ENCODE data around the gene HTR5A.

DNA sequence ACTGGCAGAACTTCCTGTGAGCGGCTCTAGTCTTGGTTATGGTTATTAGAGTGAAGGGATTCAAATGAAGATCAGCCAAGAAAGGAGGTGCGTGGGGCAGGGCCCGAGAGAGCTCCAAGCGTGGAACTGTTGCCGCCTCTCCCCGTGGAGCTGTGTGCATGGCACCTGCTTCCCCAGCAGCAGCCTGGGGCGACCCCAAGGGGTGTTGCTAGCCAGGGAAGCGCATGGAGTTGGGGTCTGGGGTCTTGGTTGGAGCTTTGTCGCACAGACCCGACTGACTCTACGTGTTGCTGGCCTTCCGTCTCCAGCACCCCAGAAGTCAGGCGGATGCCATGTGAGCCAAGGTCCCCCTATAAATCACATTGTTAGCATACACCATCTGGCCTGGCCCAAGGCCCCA lies 61.0 kb downstream of the HTR5A start:
- TF ChIP-seq ESRRA (IDR thresholded peaks at IDR 0.05; ENCODE audit: low read length): no peak
- TF ChIP-seq POLR2A (IDR thresholded peaks at IDR 0.05; ENCODE audit: low read depth, low read length): no peak
- no peak for TF ChIP-seq PAX8 (IDR thresholded peaks at IDR 0.05)
- TF ChIP-seq CHD4 (IDR thresholded peaks at IDR 0.05): no peak

All from GM12878 (cell line).